Measurements from ENCODE around the gene CTNND2.

GRCh38 chr5:10932426-10932825 lies 971.8 kb downstream of the CTNND2 start:
- TF ChIP-seq CTCF (conservative IDR thresholded peaks at IDR 0.05; ENCODE audit: low read depth, low read length) (no peak), EZH2 (IDR thresholded peaks at IDR 0.05; ENCODE audit: borderline replicate concordance, low read depth, low read length, poor library complexity, severe bottlenecking) (no peak)

Measured in A673 (cell line).